Right lobe of liver (tissue), 4 donors: ENCODE data around the gene TWIST2.

ENCODE experiments used
- CTCF ChIP-seq, 4 donors: fragments of 200-600 bp in 3 of 4; fragments of 450-650 bp in 1 of 4; IDR thresholded peaks; one replicate each; pipeline versions ENCODE4 v1.5.1 to v1.8.0; 2016 to 2022; ENCODE audit warnings: antibody characterized with exemption in 4 of 4, mild to moderate bottlenecking in 2 of 4
- POLR2A ChIP-seq: fragments of 450-650 bp; IDR thresholded peaks from one replicate; pipeline ENCODE4 v1.6.1; 2017; ENCODE audit warnings: antibody characterized with exemption, mild to moderate bottlenecking
- donor health status: DM: no; HTN: no; CAD: no.
- donor health status: DM: no; HTN: no; CAD: no.
- donor health status: DM: no; HTN: yes; CAD: no.

GRCh38 chr2:238920053-238920452, 72.2 kb downstream of the TWIST2 start:
- no peak for TF ChIP-seq CTCF (IDR thresholded peaks at IDR 0.05)
- TF ChIP-seq POLR2A, result no peak
